GM21529 (cell line): ENCODE measurements around the gene TMEM91.

Experiments
- ATAC-seq: cut with Tn5 transposase; IDR thresholded peaks from one replicate; pipeline ENCODE4 v1.9.1; 2021; ENCODE audit not compliant: unreplicated experiment

The TMEM91 gene

DNA sequence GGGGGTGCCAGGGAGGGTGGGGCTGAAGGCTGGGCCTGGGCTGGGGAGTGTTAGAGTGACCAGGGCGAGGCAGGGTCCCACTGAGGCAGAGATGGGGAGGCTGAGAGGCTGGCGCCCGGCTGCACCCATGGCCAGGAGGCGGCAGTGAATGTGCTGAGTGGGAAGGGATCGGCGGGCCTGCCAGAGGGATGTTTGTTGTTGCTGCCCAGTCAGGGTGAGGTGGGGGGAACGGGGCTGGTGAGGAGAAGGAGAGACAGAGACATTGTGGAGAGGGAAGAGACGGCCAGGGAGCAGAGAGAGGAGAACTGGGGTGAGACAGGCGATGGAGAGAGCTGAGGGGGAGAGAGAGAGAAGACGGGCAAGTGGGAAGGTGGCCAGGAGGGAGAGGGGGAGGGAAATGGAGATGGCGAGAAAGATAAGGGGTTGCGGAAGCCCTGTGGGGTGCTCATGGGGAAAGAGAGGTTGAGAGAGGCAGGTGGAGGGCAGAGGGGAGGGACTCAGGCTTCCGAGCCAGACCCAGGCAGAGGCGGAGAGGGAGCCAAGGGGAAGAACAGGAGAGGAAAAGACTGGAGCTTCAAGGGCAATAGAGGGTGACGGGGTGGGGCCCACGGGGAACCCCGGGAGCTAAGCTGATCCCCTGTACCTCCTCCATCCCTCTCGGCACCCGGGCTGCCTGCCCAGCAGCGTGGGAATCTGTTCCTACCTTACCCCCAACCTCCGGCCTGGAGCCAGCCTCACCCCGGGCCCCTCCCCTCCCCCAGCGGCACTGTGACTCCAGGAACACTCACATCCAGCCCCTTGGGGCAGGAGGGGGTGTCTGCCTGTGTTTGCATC is 51.5 kb downstream of the TMEM91 start:
- ATAC-seq, result no peak

DNA sequence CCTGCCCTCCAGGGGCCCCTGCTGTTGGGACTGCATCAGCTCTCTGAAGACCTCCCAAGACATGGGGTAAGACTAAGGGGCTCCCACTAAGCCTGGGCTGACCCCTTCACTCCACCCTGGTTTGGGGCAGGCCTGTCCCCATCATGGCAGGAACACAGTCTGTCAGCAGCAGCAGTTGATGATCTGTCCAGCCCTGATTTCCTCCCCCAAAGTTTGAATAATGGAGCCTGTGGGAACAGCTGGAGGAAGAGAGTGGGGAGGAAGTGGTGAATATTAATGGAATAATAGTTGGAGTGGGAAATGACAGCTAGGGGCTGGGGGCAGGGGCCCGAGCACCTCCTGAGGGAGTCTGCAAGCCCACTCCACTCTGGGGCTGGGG is 52.1 kb downstream of the TMEM91 start:
- ATAC-seq, result no peak

DNA sequence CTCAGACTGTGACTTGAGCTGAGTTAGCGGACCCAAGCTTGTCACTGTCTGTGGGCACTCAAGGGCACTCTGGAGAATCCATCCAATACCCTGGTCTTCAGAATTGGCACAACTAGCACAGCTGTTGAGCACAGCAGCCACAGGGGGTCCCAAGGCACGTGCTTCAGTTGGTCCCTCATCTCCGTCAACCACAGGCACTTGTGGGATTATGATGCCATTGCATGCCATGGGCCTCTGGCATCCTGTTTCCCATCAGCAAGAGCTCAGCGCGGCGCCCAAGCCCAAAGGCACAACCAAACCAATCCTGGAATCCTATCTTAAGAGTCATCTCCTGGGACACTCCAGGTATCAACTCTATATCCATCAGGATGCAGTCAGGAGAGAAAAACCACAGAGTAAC is 54.6 kb downstream of the TMEM91 start:
- no peak for ATAC-seq

DNA sequence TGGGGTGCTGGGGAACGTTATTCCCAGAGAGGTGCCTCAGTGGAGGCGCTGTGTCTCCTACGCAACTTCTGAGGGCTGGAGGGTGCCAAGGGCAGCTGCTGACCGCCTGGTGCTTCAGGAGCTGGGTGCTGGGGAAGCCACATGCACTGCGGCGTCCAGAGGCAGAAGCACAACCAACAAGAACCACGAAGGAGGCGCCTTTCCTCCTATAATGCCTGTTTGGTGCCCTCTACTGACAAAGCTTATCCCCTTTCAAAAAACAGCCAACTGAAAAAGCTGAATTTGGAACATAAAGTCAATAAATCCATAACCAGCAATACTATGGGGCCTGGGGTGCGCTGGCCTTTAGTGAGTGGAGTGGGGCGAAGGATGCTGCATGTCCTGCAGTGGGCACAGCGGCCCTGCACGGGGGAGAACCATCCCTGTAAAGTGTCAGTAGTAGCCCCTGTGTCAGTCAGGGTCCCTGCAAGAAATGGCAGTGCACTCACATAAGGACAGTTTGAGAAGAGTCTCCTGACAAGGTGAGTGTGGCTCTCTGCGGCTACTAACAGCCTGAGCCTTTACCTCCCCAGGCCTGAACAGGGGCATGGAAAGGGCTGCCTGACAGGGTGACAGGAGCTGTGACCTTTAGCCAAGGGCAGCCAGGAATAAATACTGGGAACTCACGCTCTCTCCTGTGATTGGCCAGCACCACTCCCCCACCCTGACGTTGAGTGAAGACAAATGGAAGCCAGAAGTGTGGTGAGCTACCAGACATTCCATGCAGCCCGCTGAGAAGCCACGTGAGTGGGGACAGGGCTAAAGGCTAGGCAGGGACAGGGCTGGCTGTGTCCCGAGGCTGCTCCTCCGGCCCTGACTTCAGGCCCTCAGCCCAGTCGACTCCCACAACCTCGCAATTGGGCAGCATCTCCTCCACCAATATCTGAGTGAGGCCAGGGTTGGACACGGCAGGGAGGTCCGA is 55.4 kb downstream of the TMEM91 start:
- no peak for ATAC-seq

DNA sequence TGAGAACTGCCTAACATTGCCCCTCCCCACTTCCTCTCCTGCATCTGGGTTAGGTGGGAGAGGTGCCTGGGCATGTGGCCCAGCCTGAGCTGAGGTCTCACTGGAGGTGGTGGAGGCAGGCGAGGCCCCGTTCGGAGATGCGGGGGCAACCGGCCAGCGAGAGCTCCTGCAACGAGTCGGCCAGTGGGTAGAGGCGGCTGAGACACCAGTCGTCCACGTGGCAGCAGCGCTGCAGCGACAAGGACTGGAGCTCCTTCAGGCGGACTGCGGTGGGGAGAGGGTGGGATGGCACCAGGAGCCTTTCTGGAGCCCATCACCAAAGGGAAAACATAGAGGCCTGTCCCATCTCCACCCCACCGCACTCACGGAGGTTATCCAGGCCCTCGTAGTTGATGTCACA is 56.8 kb downstream of the TMEM91 start:
- ATAC-seq, result no peak
